Left ventricle myocardium inferior (tissue), 1 donor: ENCODE measurements around the gene SELPLG. TPM values are rescaled to one million over a fixed set of nuclear protein-coding genes. Genes with fewer than 3 reads are reported as not detected.
A peak's percentile ranks its signal among the peaks of the same experiment; 100 is the strongest.

Experiments
- DNase-seq: peaks from one replicate; pipeline ENCODE4 v3.0.0-alpha.2; 2020
- H3K27ac ChIP-seq: fragments of 200-600 bp; replicated peaks from 2 replicates; pipeline ENCODE4 v1.8.0; 2021
- H3K27me3 ChIP-seq: fragments of 200-600 bp; 2 replicates; pipeline ENCODE4 v1.8.0; 2021; ENCODE audit warnings: low read depth
- H3K36me3 ChIP-seq: fragments of 200-600 bp; 2 replicates; pipeline ENCODE4 v1.8.0; 2021
- H3K4me1 ChIP-seq: fragments of 200-600 bp; 2 replicates; pipeline ENCODE4 v1.8.0; 2021
- H3K4me3 ChIP-seq: fragments of 200-600 bp; 2 replicates; pipeline ENCODE4 v1.8.0; 2021; ENCODE audit warnings: mild to moderate bottlenecking, moderate library complexity
- H3K9me3 ChIP-seq: fragments of 200-600 bp; replicated peaks from 2 replicates; pipeline ENCODE4 v1.8.0; 2021
- CTCF ChIP-seq: fragments of 200-600 bp; IDR thresholded peaks from 2 replicates; pipeline ENCODE4 v1.8.0; 2021; ENCODE audit warnings: antibody characterized with exemption, mild to moderate bottlenecking, borderline replicate concordance
- intact Hi-C: fragments of 100-400 bp; cut with micrococcal nuclease; formaldehyde crosslinking; loops from one replicate; pipeline ENCODE4 v1.11.0; 2022
- total RNA-seq: library from RNA; stranded (reverse); fragmentation: NEBNext Ultra II Directional; extraction: Animal tissue kit (Norgen Biotek cat#: 25700); gene quantifications from one replicate; pipeline ENCODE4 v1.2.1, GENCODE V29; 2021
- donor health status: DM: no; HTN: yes; CAD: no; lungs with severe emphysema.

SELPLG gene
- total RNA-seq, 1 donor from 2014 or later: 3.4 TPM

- H3K36me3 ChIP-seq: no peaks in the 10 kb centered on the region
- H3K4me1 ChIP-seq: peaks cover 14% of the 10 kb centered on the region
- intact Hi-C loops: no loop called here
- no peak overlapping the region for H3K4me3 ChIP-seq
- H3K9me3 ChIP-seq: no peaks in the 10 kb centered on the region
- DNase-seq: no peak
- H3K27me3 ChIP-seq: peaks cover 5% of the 10 kb centered on the region
- no peak overlapping the region for H3K27ac ChIP-seq
- TF ChIP-seq CTCF: no peak
Observed at GRCh38 chr12:108583991-108584390, 49.7 kb downstream of the SELPLG start.

GRCh38 chr12:108582978-108583770 lies 50.5 kb downstream of the SELPLG start:
- no peak overlapping the region for H3K4me3 ChIP-seq
- H3K36me3 ChIP-seq: no peaks in the 10 kb centered on the region
- H3K4me1 ChIP-seq: peaks cover 12% of the 10 kb centered on the region
- intact Hi-C loops: no loop called here
- no peak for TF ChIP-seq CTCF
- DNase-seq: no peak
- no peaks in the 10 kb centered on the region for H3K27me3 ChIP-seq
- H3K27ac ChIP-seq: no peak overlapping the region
- H3K9me3 ChIP-seq: no peaks in the 10 kb centered on the region

- H3K27me3 ChIP-seq: no peaks in the 10 kb centered on the region
- DNase-seq: no peak
- TF ChIP-seq CTCF: no peak
- H3K36me3 ChIP-seq: no peaks in the 10 kb centered on the region
- H3K4me3 ChIP-seq: no peak overlapping the region
- no peak overlapping the region for H3K27ac ChIP-seq
- peaks cover 12% of the 10 kb centered on the region for H3K4me1 ChIP-seq
- intact Hi-C loops: no loop called here
- no peaks in the 10 kb centered on the region for H3K9me3 ChIP-seq
Observed at GRCh38 chr12:108582509-108582908, 51.2 kb downstream of the SELPLG start.

GRCh38 chr12:108581311-108582227 lies 52.1 kb downstream of the SELPLG start:
- Histone ChIP-seq H3K4me3 (no peak overlapping the region), H3K36me3 (no peaks in the 10 kb centered on the region), H3K27me3 (no peaks in the 10 kb centered on the region), H3K4me1 (peaks cover 18% of the 10 kb centered on the region), H3K27ac (peak overlapping the region; percentile 50), H3K9me3 (no peaks in the 10 kb centered on the region)
- DNase-seq: no peak
- no peak for TF ChIP-seq CTCF
- intact Hi-C loops: no loop called here

- peak overlapping the region; percentile 50 for H3K27ac ChIP-seq
Observed at GRCh38 chr12:108580531-108580930, 53.2 kb downstream of the SELPLG start.

More at GRCh38 chr12:108580531-108580930, 53.2 kb downstream of the SELPLG start:
- Histone ChIP-seq H3K4me1 (peaks cover 18% of the 10 kb centered on the region), H3K27me3 (no peaks in the 10 kb centered on the region), H3K36me3 (no peaks in the 10 kb centered on the region), H3K9me3 (no peaks in the 10 kb centered on the region), H3K4me3 (no peak overlapping the region)
- intact Hi-C loops: no loop called here
- TF ChIP-seq CTCF: no peak
- DNase-seq: no peak
